Activated CD4-positive, alpha-beta T cell treated with anti-CD3 and anti-CD28 coated beads, Interleukin-2, amount 10 ng/mL, durations not matched to agents 24 days and 14 days (primary cell): ENCODE results near the gene RASA3. TPM values are rescaled to one million over a fixed set of nuclear protein-coding genes. Genes with fewer than 3 reads are reported as not detected.

Experiments
- DNase-seq: peaks from one replicate; pipeline ENCODE4 v3.0.0; 2022
- H3K27ac Mint-ChIP-seq: one replicate; pipeline ENCODE4 v1.8.0; 2022; ENCODE audit warnings: mild to moderate bottlenecking, mixed read lengths
- H3K27me3 Mint-ChIP-seq: one replicate; pipeline ENCODE4 v1.8.0; 2022; ENCODE audit warnings: mixed read lengths
- H3K36me3 Mint-ChIP-seq: one replicate; pipeline ENCODE4 v1.8.0; 2022; ENCODE audit warnings: low read depth, mild to moderate bottlenecking, mixed read lengths
- H3K4me1 Mint-ChIP-seq: one replicate; pipeline ENCODE4 v1.8.0; 2021; ENCODE audit warnings: mixed read lengths
- H3K4me3 Mint-ChIP-seq: one replicate; pipeline ENCODE4 v1.8.0; 2022; ENCODE audit warnings: mild to moderate bottlenecking, moderate library complexity, mixed read lengths
- H3K9me3 Mint-ChIP-seq: one replicate; pipeline ENCODE4 v1.8.0; 2021; ENCODE audit warnings: mixed read lengths
- intact Hi-C: fragments of 100-400 bp; cut with micrococcal nuclease; formaldehyde crosslinking; loops from one replicate; pipeline ENCODE4 v1.15.1; 2023
- total RNA-seq: library from RNA; stranded (reverse); gene quantifications from 2 replicates; pipeline ENCODE4 v1.2.3, GENCODE V29; 2022

Gene RASA3
- total RNA-seq, 1 donor from 2014 or later: 15.9 TPM

GRCh38 chr13:114031631-114032030 lies 100.8 kb downstream of the RASA3 start:
- H3K27ac Mint-ChIP-seq: no peak overlapping the region
- H3K4me1 Mint-ChIP-seq: no peaks in the 10 kb centered on the region

GRCh38 chr13:114030666-114031610 lies 101.5 kb downstream of the RASA3 start:
- H3K4me3 Mint-ChIP-seq: no peak overlapping the region
- peaks cover 42% of the 10 kb centered on the region for H3K36me3 Mint-ChIP-seq
- intact Hi-C loops: no loop called here
- DNase-seq: no peak
- no peak overlapping the region for H3K27ac Mint-ChIP-seq
- no peaks in the 10 kb centered on the region for H3K9me3 Mint-ChIP-seq
- no peaks in the 10 kb centered on the region for H3K4me1 Mint-ChIP-seq
- no peaks in the 10 kb centered on the region for H3K27me3 Mint-ChIP-seq

More at GRCh38 chr13:114031631-114032030, 100.8 kb downstream of the RASA3 start:
- Mint-ChIP-seq H3K4me3 (no peak overlapping the region), H3K9me3 (no peaks in the 10 kb centered on the region), H3K36me3 (peaks cover 43% of the 10 kb centered on the region), H3K27me3 (no peaks in the 10 kb centered on the region)
- DNase-seq: no peak
- intact Hi-C loops: no loop called here

DNA sequence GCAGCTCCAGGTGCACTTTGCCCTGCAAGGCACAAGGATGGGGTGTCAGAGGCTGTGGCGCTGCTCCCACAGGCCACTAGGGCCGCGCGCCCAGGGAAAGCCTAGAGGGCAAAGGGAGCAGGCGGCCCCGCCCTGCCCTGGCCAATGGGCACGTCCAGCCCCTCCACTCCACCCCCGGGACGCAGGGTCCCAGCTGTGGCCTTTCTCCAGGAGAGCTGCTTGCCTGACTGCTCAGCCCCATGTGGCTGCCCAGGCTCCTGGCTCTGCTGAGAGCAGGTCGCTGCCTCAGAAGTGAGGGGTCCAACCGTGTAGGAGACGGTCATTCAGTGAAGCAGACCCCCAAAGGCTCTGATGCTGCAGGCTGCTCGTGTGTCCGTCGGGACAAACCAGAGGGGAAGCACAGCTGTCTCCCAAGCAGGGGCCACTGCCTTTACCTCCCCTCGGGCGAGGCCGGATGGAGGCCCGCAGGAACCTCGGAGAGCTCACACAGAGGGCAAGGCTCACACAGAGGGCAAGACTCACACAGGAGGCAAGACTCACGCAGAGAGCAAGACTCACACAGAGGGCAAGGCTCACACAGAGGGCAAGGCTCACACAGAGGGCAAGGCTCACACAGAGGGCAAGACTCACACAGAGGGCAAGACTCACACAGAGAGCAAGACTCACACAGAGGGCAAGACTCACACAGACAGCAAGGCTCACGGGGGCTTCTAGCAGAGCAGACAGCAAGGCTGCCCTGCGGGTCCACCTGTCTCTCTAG lies 102.4 kb downstream of the RASA3 start:
- Mint-ChIP-seq H3K27ac (no peak overlapping the region), H3K36me3 (peaks cover 43% of the 10 kb centered on the region), H3K4me3 (no peak overlapping the region), H3K4me1 (no peaks in the 10 kb centered on the region), H3K9me3 (no peaks in the 10 kb centered on the region), H3K27me3 (no peaks in the 10 kb centered on the region)
- no peak for DNase-seq
- intact Hi-C loops: no loop called here

- H3K4me3 Mint-ChIP-seq: no peak overlapping the region
- H3K27me3 Mint-ChIP-seq: no peaks in the 10 kb centered on the region
- no peak for DNase-seq
- no peaks in the 10 kb centered on the region for H3K9me3 Mint-ChIP-seq
- H3K27ac Mint-ChIP-seq: no peak overlapping the region
- intact Hi-C loops: no loop called here
- peaks cover 42% of the 10 kb centered on the region for H3K36me3 Mint-ChIP-seq
- no peaks in the 10 kb centered on the region for H3K4me1 Mint-ChIP-seq
Observed at GRCh38 chr13:114027826-114028225, 104.6 kb downstream of the RASA3 start.

DNA sequence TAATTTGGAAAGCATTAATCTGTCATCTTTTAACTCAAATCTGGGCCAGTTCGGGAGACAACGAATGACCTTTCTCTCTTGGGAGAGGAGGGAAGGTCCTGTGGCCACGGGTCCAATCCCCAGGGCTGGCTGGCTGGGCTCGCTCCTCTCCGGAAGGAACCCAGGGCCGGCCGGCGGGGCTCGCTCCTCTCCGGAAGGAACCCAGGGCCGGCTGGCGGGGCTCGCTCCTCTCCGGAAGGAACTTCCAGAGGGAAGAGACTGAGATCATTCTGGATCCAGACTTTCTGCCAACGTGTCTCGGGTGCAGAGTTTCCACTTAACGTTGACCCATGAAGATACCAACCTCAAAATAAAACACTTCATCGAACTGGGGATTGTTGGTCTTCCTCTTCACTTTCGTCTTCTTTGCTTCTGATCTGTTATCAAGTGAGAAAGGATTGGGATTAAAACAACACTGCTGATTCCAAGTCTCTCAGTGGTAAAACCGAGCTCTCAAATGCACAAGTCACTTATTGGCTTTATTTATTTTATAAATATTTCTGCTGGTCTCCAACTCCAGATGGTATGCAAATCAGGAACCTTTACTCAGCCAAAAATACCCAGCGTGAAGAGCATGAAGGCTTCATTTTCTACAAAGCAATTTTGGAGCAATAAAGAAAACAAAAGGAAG lies 105.2 kb downstream of the RASA3 start:
- Mint-ChIP-seq H3K4me1 (no peaks in the 10 kb centered on the region), H3K27ac (no peak overlapping the region), H3K27me3 (no peaks in the 10 kb centered on the region), H3K9me3 (no peaks in the 10 kb centered on the region), H3K36me3 (peaks cover 40% of the 10 kb centered on the region), H3K4me3 (no peak overlapping the region)
- intact Hi-C loops: no loop called here
- DNase-seq: no peak

- H3K36me3 Mint-ChIP-seq: peaks cover 42% of the 10 kb centered on the region
- no peaks in the 10 kb centered on the region for H3K9me3 Mint-ChIP-seq
- H3K4me1 Mint-ChIP-seq: no peaks in the 10 kb centered on the region
- H3K4me3 Mint-ChIP-seq: no peak overlapping the region
- H3K27ac Mint-ChIP-seq: no peak overlapping the region
- intact Hi-C loops: no loop called here
- no peaks in the 10 kb centered on the region for H3K27me3 Mint-ChIP-seq
- DNase-seq: no peak
Observed at GRCh38 chr13:114026481-114026880, 105.9 kb downstream of the RASA3 start.

DNA sequence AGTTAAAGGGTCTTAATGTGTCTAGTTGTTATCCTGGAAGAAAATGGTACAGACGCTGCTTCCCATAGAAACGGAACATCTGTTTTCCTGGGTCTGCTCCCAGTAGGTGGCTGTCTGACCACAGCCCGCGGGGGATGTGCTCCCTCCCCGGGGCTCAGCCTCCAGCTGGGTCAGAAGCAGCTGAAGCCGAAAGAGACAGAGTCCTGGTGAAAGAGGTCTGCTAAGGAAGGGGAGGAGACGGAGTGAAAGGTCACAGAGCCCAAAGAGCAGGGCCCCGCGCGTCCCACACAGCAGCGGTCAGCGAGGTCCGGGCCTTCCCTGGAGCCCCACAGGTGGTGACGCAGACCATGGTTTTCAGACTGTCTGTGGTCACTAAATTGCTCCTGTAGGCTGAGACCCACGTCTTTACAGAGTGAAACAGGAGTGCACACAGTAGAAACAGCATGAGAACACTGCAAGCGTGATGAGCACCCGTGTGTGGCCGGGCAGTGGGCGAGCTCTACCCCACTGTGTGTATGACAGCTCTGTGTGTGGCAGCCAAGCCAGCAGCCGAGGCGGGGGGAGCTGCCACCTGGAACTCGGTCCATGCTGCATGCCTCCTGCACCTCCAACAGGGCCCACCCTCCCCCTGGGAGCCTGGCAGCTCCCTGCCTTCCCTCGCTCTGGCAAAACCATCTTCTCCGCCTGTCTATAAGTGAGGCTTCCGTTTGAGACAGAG lies 106.5 kb downstream of the RASA3 start:
- no peak overlapping the region for H3K27ac Mint-ChIP-seq
- H3K36me3 Mint-ChIP-seq: peaks cover 40% of the 10 kb centered on the region
- no peaks in the 10 kb centered on the region for H3K27me3 Mint-ChIP-seq
- DNase-seq: no peak
- H3K4me3 Mint-ChIP-seq: no peak overlapping the region
- H3K9me3 Mint-ChIP-seq: no peaks in the 10 kb centered on the region
- H3K4me1 Mint-ChIP-seq: no peaks in the 10 kb centered on the region
- intact Hi-C loops: no loop called here

DNA sequence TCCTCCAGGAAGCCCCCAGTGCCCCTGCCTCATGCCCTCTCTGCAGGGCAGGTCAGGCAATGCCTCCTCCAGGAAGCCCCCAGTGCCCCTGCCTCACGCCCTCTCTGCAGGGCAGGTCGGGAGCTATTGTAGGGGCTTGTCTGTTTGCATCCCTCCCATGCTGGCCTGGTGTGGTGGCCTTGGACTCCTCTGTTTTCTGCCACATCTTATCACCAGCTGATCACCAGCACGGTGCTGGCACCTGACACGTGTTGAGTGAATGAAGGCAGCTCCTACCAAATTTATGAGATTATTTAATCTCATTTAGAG lies 107.1 kb downstream of the RASA3 start:
- H3K36me3 Mint-ChIP-seq: peaks cover 41% of the 10 kb centered on the region
- H3K27ac Mint-ChIP-seq: no peak overlapping the region
- no peaks in the 10 kb centered on the region for H3K9me3 Mint-ChIP-seq
- DNase-seq: no peak
- H3K4me1 Mint-ChIP-seq: no peaks in the 10 kb centered on the region
- intact Hi-C loops: no loop called here
- no peaks in the 10 kb centered on the region for H3K27me3 Mint-ChIP-seq
- H3K4me3 Mint-ChIP-seq: no peak overlapping the region

DNA sequence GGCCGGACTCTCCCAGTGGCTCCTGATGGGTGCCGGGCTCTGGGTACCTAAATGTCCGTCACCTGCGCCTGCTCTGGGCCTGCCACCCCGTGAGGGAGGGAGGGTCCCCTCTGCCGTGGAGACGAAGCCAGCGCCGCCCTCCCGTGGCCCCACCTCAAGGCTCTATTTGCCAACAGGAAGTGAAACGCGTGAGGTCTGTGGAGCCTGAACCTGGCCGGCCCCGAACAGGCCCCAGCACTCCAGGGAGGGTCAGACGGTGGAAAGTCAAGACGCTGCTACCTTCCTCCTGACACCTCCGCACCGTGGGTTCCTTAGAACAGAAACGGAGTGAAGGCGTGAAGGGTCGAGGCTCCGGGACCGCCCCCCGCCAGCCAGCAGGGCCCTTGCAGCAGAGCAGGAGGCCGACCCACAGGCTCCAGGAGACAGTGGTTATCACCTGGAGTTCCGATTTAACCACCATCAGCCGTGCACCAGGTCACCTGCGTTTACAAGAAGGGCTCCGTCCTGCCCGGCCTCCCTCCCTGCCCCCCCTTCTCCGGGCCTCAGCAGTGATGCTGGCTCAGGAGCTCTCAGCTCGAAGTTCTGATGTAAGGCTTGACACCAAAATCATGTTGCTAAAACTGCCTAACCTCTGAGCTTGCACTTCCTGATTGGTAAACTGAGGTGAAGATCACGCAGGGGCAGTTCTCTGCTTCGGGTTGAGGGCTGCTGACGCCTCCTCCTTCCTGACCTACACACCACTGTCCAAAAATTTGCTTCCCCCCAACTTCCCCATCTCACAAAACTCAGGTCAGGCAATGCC lies 107.6 kb downstream of the RASA3 start:
- Mint-ChIP-seq H3K4me1 (no peaks in the 10 kb centered on the region), H3K36me3 (peaks cover 40% of the 10 kb centered on the region), H3K9me3 (no peaks in the 10 kb centered on the region), H3K27ac (no peak overlapping the region), H3K27me3 (no peaks in the 10 kb centered on the region), H3K4me3 (no peak overlapping the region)
- intact Hi-C loops: no loop called here
- DNase-seq: no peak

DNA sequence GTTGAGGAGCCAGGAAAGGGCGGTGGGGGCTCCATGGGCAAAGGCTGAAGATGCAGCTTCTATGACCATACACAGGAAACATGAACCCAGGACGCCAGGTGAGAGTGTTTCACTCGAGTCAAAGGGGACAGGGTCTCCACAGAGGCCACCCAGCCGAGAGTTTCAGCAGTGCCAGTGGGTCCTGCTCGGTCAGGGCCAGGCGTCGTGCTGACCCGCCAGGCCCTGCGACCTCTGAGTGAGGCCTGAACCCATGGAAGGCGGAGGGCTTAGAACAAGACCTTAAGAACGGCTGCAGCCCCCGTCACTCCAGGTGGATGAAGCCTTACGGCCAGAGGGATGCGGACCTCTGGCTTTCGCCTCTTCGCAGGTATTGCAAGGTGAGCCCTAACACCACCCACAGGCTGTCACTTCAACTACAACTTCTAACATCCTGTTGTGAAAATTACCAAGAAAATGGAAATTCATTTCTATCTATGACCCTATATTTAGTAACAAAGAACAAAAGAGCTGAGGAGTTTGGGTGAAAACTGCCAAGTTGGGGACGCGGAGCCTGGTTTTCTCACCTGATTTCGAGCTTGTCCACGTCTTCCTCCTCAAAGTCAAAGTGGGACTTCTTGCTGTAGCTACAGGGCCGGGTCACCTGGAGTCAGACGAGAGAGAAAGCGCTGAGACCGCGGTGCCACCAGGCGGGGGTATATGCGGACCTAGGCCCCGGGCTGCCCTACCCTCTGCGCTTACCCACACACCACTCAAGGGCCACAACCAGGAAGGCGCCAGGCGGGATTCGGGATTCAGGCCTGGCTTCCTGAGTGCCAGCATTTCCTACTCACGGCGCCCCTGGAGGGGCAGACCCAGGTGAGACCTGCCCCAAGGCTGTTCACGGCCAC lies 108.5 kb downstream of the RASA3 start:
- no peaks in the 10 kb centered on the region for H3K9me3 Mint-ChIP-seq
- H3K27me3 Mint-ChIP-seq: no peaks in the 10 kb centered on the region
- H3K4me3 Mint-ChIP-seq: no peak overlapping the region
- DNase-seq: no peak
- H3K36me3 Mint-ChIP-seq: peaks cover 37% of the 10 kb centered on the region
- no peak overlapping the region for H3K27ac Mint-ChIP-seq
- intact Hi-C loops: no loop called here
- no peaks in the 10 kb centered on the region for H3K4me1 Mint-ChIP-seq

DNA sequence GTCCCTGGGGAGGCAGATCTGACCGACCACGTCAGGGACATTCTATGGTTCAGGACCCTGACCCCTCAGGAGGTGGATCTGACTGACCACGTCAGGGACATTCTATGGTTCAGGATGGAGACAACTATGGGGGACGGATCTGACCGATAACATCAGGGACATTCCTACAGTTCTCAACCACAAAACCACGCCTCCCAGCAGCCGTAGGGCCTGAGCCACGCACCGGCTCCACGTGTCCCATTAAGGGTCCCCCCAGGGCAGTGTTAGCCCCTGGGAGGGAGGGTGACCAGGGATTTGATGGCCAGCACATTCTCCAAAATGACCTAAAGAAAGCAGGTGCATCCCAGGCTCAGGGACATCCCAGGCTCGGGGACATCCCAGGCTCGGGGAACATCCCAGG lies 109.5 kb downstream of the RASA3 start:
- Mint-ChIP-seq H3K27ac (no peak overlapping the region), H3K4me1 (no peaks in the 10 kb centered on the region), H3K9me3 (no peaks in the 10 kb centered on the region), H3K27me3 (no peaks in the 10 kb centered on the region), H3K4me3 (no peak overlapping the region), H3K36me3 (peaks cover 36% of the 10 kb centered on the region)
- intact Hi-C loops: no loop called here
- DNase-seq: no peak

GRCh38 chr13:114022309-114022669 lies 110.1 kb downstream of the RASA3 start:
- Mint-ChIP-seq H3K27ac (no peak overlapping the region), H3K4me1 (no peaks in the 10 kb centered on the region), H3K9me3 (no peaks in the 10 kb centered on the region), H3K36me3 (peaks cover 39% of the 10 kb centered on the region), H3K27me3 (no peaks in the 10 kb centered on the region), H3K4me3 (no peak overlapping the region)
- no peak for DNase-seq
- intact Hi-C loops: no loop called here
